Sigmoid colon (tissue), 7 donors: ENCODE data around the gene ADH7. TPM values are rescaled to one million over a fixed set of nuclear protein-coding genes. Genes with fewer than 3 reads are reported as not detected.

Experiments used
- DNase-seq: peaks from one replicate; pipeline ENCODE4 v3.0.0-alpha.2; 2019
- H3K27ac ChIP-seq, 4 donors: fragments of 200-600 bp; sonication (generic); one replicate each; pipeline ENCODE4 v1.5.1; 2016 to 2019; ENCODE audit warnings: mild to moderate bottlenecking in 1 of 4
- H3K27me3 ChIP-seq, 3 donors: fragments of 200-600 bp; sonication (generic); one replicate each; pipeline ENCODE4 v1.5.1; 2019; ENCODE audit warnings: mild to moderate bottlenecking in 1 of 3
- H3K36me3 ChIP-seq, 4 donors: fragments of 200-600 bp; sonication (generic); one replicate each; pipeline ENCODE4 v1.5.1; 2016 to 2019
- H3K4me1 ChIP-seq, 4 donors: fragments of 200-600 bp; sonication (generic); one replicate each; pipeline ENCODE4 v1.5.1; 2017 to 2019
- H3K4me3 ChIP-seq, 4 donors: fragments of 200-600 bp; sonication (generic); one replicate each; pipeline ENCODE4 v1.5.1; 2017 to 2019; ENCODE audit warnings: mild to moderate bottlenecking in 2 of 4, moderate library complexity in 1 of 4
- H3K9me3 ChIP-seq, 4 donors: fragments of 200-600 bp in 3 of 4; sonication (generic) in 3 of 4; one replicate each; pipeline versions ENCODE4 v1.5.1 to v1.6.1; 2013 to 2019
- CTCF ChIP-seq, 4 experiments: fragments of 450-650 bp in 3 of 4; fragments of 200-600 bp in 1 of 4; IDR thresholded peaks; one replicate each; pipeline ENCODE4 v1.5.1; 2016 to 2019; ENCODE audit warnings: antibody characterized with exemption in 4 of 4, mild to moderate bottlenecking in 3 of 4, moderate library complexity in 2 of 4
- EP300 ChIP-seq, 4 donors: sonication (generic); formaldehyde crosslinking; IDR thresholded peaks; one replicate each; pipeline ENCODE4 v1.6.1; 2017; ENCODE audit warnings: antibody characterized with exemption in 4 of 4
- POLR2A ChIP-seq, 2 donors: fragments of 450-650 bp; IDR thresholded peaks; one replicate each; pipeline ENCODE4 v1.6.1; 2016; ENCODE audit warnings: antibody characterized with exemption in 2 of 2, mild to moderate bottlenecking in 2 of 2, moderate library complexity in 2 of 2
- POLR2AphosphoS5 ChIP-seq, 4 donors: sonication (generic); formaldehyde crosslinking; IDR thresholded peaks; one replicate each; pipeline ENCODE4 v1.6.1; 2017; ENCODE audit warnings: antibody characterized with exemption in 4 of 4
- WGBS, 2 donors: extraction: QIAGEN DNeasy Blood & Tissue Kit; methylation state at CpG; one replicate each; pipeline ENCODE4 v1.1.7; 2013; 5-methylcytosine and 5-hydroxymethylcytosine counted together
- intact Hi-C: fragments of 100-400 bp; cut with DNase I; formaldehyde crosslinking; loops from one replicate; pipeline ENCODE4 v1.15.1; 2023
- polyA plus RNA-seq, 3 donors: library from polyadenylated mRNA; stranded (reverse); fragments of 200-250 nt; gene quantifications; one replicate each; pipeline ENCODE4 v1.2.3, GENCODE V29; 2013
- total RNA-seq, 4 donors: library from RNA; depleted of rRNA; stranded (reverse); fragments of >200 nt; gene quantifications; one replicate each; pipeline ENCODE4 v1.1.0, GENCODE V29; 2016
- donor health status: healthy with polysubstance abuse.
- donor health status: Bipolar disorder and iron deficiency.
- donor health status: healthy.

The ADH7 gene
- total and polyA plus RNA-seq, 7 donors, result 0.03 to 0.60 TPM; not detected in 5

GRCh38 chr4:99399017-99399416, 36.1 kb downstream of the ADH7 start:
- H3K4me3 ChIP-seq, result no peak overlapping the region
- H3K4me1 ChIP-seq, result peaks cover 0 to 18% (median 4%) of the 10 kb centered on the region in 4 donors
- H3K36me3 ChIP-seq, result no peaks in the 10 kb centered on the region
- 40 to 73% methylated on average over 1 of the region's 1 CpG for WGBS, 2 donors
- no peak for DNase-seq
- no peak overlapping the region for H3K27ac ChIP-seq
- no peak for TF ChIP-seq EP300 (IDR thresholded peaks at IDR 0.05)
- TF ChIP-seq POLR2A (IDR thresholded peaks at IDR 0.05), result no peak
- no peak for TF ChIP-seq POLR2AphosphoS5 (IDR thresholded peaks at IDR 0.05)
- no peak for TF ChIP-seq CTCF (IDR thresholded peaks at IDR 0.05)
- H3K9me3 ChIP-seq, result no peaks in the 10 kb centered on the region
- H3K27me3 ChIP-seq, result no peaks in the 10 kb centered on the region
- intact Hi-C loops, result no loop called here

GRCh38 chr4:99395595-99396364, 39.4 kb downstream of the ADH7 start:
- no peak overlapping the region for H3K4me3 ChIP-seq
- 74 to 92% methylated on average over 3 of the region's 3 CpGs for WGBS, 2 donors
- H3K27ac ChIP-seq, result peak overlapping the region in 3 of 4 donors; percentile 50 to 63 (median 52)
- no peak for DNase-seq
- intact Hi-C loops, result no loop called here
- peaks cover 0 to 15% (median 3%) of the 10 kb centered on the region in 4 donors for H3K4me1 ChIP-seq
- TF ChIP-seq POLR2A (IDR thresholded peaks at IDR 0.05), result no peak
- TF ChIP-seq CTCF (IDR thresholded peaks at IDR 0.05), result no peak
- no peak for TF ChIP-seq POLR2AphosphoS5 (IDR thresholded peaks at IDR 0.05)
- TF ChIP-seq EP300 (IDR thresholded peaks at IDR 0.05), result no peak
- no peaks in the 10 kb centered on the region for H3K9me3 ChIP-seq
- H3K36me3 ChIP-seq, result no peaks in the 10 kb centered on the region
- H3K27me3 ChIP-seq, result no peaks in the 10 kb centered on the region

GRCh38 chr4:99394896-99395295, 40.2 kb downstream of the ADH7 start:
- DNase-seq, result no peak
- Histone ChIP-seq H3K4me1 (peaks cover 0 to 15% (median 3%) of the 10 kb centered on the region in 4 donors), H3K27ac (peak overlapping the region in 3 of 4 donors; percentile 50 to 63 (median 52)), H3K36me3 (no peaks in the 10 kb centered on the region), H3K27me3 (no peaks in the 10 kb centered on the region), H3K9me3 (no peaks in the 10 kb centered on the region), H3K4me3 (no peak overlapping the region)
- intact Hi-C loops, result no loop called here
- no peak for TF ChIP-seq POLR2AphosphoS5 (IDR thresholded peaks at IDR 0.05)

- no peak for TF ChIP-seq CTCF (IDR thresholded peaks at IDR 0.05)
- Histone ChIP-seq H3K27ac (peak overlapping the region in 3 of 4 donors; percentile 54 to 61 (median 55)), H3K4me3 (no peak overlapping the region), H3K4me1 (peaks cover 0 to 4% (median 0%) of the 10 kb centered on the region in 4 donors), H3K27me3 (no peaks in the 10 kb centered on the region), H3K9me3 (peaks cover 0 to 6% (median 0%) of the 10 kb centered on the region in 4 donors), H3K36me3 (no peaks in the 10 kb centered on the region)
- WGBS, 2 donors, result 78 to 84% methylated on average over 1 of the region's 1 CpG
- intact Hi-C loops, result no loop called here
- DNase-seq, result no peak
These were observed 45.1 kb downstream of the ADH7 start for GRCh38 chr4:99390055-99390454.

GRCh38 chr4:99389606-99390005, 45.5 kb downstream of the ADH7 start:
- peaks cover 0 to 9% (median 0%) of the 10 kb centered on the region in 4 donors for H3K4me1 ChIP-seq
- no peaks in the 10 kb centered on the region for H3K27me3 ChIP-seq
- TF ChIP-seq CTCF (IDR thresholded peaks at IDR 0.05) (no peak), POLR2AphosphoS5 (IDR thresholded peaks at IDR 0.05) (peak; percentile 11 to 65 (median 37)), EP300 (IDR thresholded peaks at IDR 0.05) (peak in 1 of 4 donors; percentile 13), POLR2A (IDR thresholded peaks at IDR 0.05) (no peak)
- DNase-seq, result peak; percentile 88
- peaks cover 0 to 6% (median 0%) of the 10 kb centered on the region in 4 donors for H3K9me3 ChIP-seq
- peak overlapping the region in 3 of 4 donors; percentile 54 to 61 (median 55) for H3K27ac ChIP-seq
- no peak overlapping the region for H3K4me3 ChIP-seq
- intact Hi-C loops, result no loop called here
- no peaks in the 10 kb centered on the region for H3K36me3 ChIP-seq
